ENCODE measurements around the gene DUOX2.

GRCh38 chr15:45151998-45152828 is 38.2 kb upstream of the DUOX2 start:
- no peak for TF ChIP-seq CTCF (IDR thresholded peaks at IDR 0.05)
- TF ChIP-seq EZH2phosphoT487 (IDR thresholded peaks at IDR 0.05), result no peak
- no peak for TF ChIP-seq EZH2 (IDR thresholded peaks at IDR 0.05)
